SK-N-SH (cell line): ENCODE data around the gene CAD. TPM values are rescaled to one million over a fixed set of nuclear protein-coding genes. Genes with fewer than 3 reads are reported as not detected.

Experiments used
- CTCF ChIA-PET: fragments of 300-600, 350-600 bp; formaldehyde crosslinking; extraction: SDS; loops from one replicate; lab custom pipeline; 2021; lab: Yijun Ruan, JAX
- POLR2A ChIA-PET: fragments of 350-600 bp; sonication (Branson Sonifier 250); formaldehyde crosslinking; extraction: SDS; loops from one replicate; lab custom pipeline; 2020; ENCODE audit warnings: antibody characterized with exemption, inconsistent platforms; lab: Yijun Ruan, JAX
- DNase-seq: peaks from one replicate; pipeline ENCODE4 v3.0.0; 2012
- H2AFZ ChIP-seq: fragments of 200-600 bp; sonication (generic); 2 replicates; pipeline ENCODE4 v1.8.1; 2016; ENCODE audit warnings: antibody characterized with exemption, mild to moderate bottlenecking, low read depth
- H3F3A ChIP-seq: fragments of 200-600 bp; sonication (generic); replicated peaks from 2 replicates; pipeline ENCODE3; 2016; ENCODE audit warnings: antibody characterized with exemption, mild to moderate bottlenecking; ENCODE audit not compliant: insufficient read depth
- H3K27ac ChIP-seq, 2 experiments: fragments of 200-500 bp in 1 of 2; fragments of 200-600 bp in 1 of 2; sonication (Bioruptor generic) in 1 of 2; sonication (generic), shearing (Covaris generic) in 1 of 2; 2 replicates each; pipeline versions ENCODE4 v1.5.1 to v1.6.1; 2014 to 2016; ENCODE audit warnings: low read depth in 2 of 2, inconsistent platforms in 1 of 2, low read length in 1 of 2, mild to moderate bottlenecking in 1 of 2, mixed read lengths in 1 of 2
- H3K27me3 ChIP-seq: fragments of 200-600 bp; sonication (generic), shearing (Covaris generic); 2 replicates; pipeline ENCODE4 v1.6.1; 2016; ENCODE audit warnings: mixed run types; ENCODE audit not compliant: insufficient read depth
- H3K36me3 ChIP-seq, 2 experiments: fragments of 200-500 bp in 1 of 2; fragments of 200-600 bp in 1 of 2; sonication (Bioruptor generic) in 1 of 2; sonication (generic) in 1 of 2; replicated peaks in 1 of 2; 2 replicates each; pipeline versions ENCODE3 to v1.5.1; 2014 to 2016; ENCODE audit warnings: low read length in 1 of 2, mild to moderate bottlenecking in 1 of 2; ENCODE audit not compliant: insufficient read depth in 2 of 2, control insufficient read depth in 1 of 2
- H3K4me1 ChIP-seq, 2 experiments: fragments of 200-500 bp in 1 of 2; fragments of 200-600 bp in 1 of 2; sonication (Bioruptor generic) in 1 of 2; sonication (generic), shearing (Covaris generic) in 1 of 2; 2 replicates each; pipeline versions ENCODE4 v1.5.1 to v1.6.1; 2014 to 2016; ENCODE audit warnings: low read depth in 1 of 2, low read length in 1 of 2, mixed run types in 1 of 2; ENCODE audit not compliant: insufficient read depth in 2 of 2, control insufficient read depth in 1 of 2
- H3K4me2 ChIP-seq: fragments of 200-600 bp; sonication (generic), shearing (Covaris generic); 2 replicates; pipeline ENCODE4 v1.6.1; 2017; ENCODE audit warnings: mixed run types
- H3K4me3 ChIP-seq, 2 experiments: fragments of 200-500 bp in 1 of 2; fragments of 200-600 bp in 1 of 2; sonication (Bioruptor generic) in 1 of 2; sonication (generic), shearing (Covaris generic) in 1 of 2; 2 replicates each; pipeline versions ENCODE4 v1.5.1 to v1.8.1; 2014 to 2016; ENCODE audit warnings: low read depth in 2 of 2, inconsistent platforms in 1 of 2, low read length in 1 of 2, mild to moderate bottlenecking in 1 of 2, mixed read lengths in 1 of 2, moderate library complexity in 1 of 2
- H3K79me2 ChIP-seq: fragments of 200-600 bp; sonication (generic); 2 replicates; pipeline ENCODE4 v1.8.1; 2017; ENCODE audit warnings: mild to moderate bottlenecking; ENCODE audit not compliant: insufficient read depth
- H3K9ac ChIP-seq: fragments of 200-600 bp; sonication (generic); 2 replicates; pipeline ENCODE4 v1.6.1; 2017; ENCODE audit warnings: mixed run types
- H3K9me2 ChIP-seq: fragments of 200-600 bp; sonication (generic); 2 replicates; pipeline ENCODE4 v1.6.1; 2017; ENCODE audit warnings: mixed run types
- H3K9me3 ChIP-seq: fragments of 200-600 bp; sonication (generic); 2 replicates; pipeline ENCODE4 v1.6.1; 2017; ENCODE audit warnings: mixed run types, mild to moderate bottlenecking, moderate library complexity
- H4K20me1 ChIP-seq: fragments of 200-600 bp; sonication (generic); 2 replicates; pipeline ENCODE4 v1.6.1; 2017; ENCODE audit warnings: mild to moderate bottlenecking, mixed run types; ENCODE audit not compliant: insufficient read depth
- CHD2 ChIP-seq: fragments of 150-350 bp; IDR thresholded peaks from 2 replicates; pipeline ENCODE4 v1.6.1; 2018; ENCODE audit warnings: low read length; ENCODE audit not compliant: partially characterized antibody
- ELF1 ChIP-seq: IDR thresholded peaks from 2 replicates; pipeline ENCODE4 v1.4.0; 2012
- EP300 ChIP-seq, 2 experiments: IDR thresholded peaks; 2 replicates each; pipeline versions ENCODE4 v1.4.0 to v1.6.1; 2012; ENCODE audit warnings: borderline replicate concordance in 1 of 2, low read depth in 1 of 2, low read length in 1 of 2
- FOSL2 ChIP-seq: IDR thresholded peaks from 2 replicates; pipeline ENCODE4 v1.4.0; 2012; ENCODE audit warnings: low read depth, mild to moderate bottlenecking, moderate library complexity, borderline replicate concordance
- FOXJ3 ChIP-seq: sonication (generic); formaldehyde crosslinking; IDR thresholded peaks from 2 replicates; pipeline ENCODE4 v1.5.1; 2020; ENCODE audit warnings: mild to moderate bottlenecking, missing genetic modification reagents
- FOXM1 ChIP-seq: IDR thresholded peaks from 2 replicates; pipeline ENCODE4 v1.4.0; 2012; ENCODE audit warnings: low read depth, mild to moderate bottlenecking
- NFIC ChIP-seq: IDR thresholded peaks from 2 replicates; pipeline ENCODE4 v1.4.0; 2012; ENCODE audit warnings: borderline replicate concordance
- POLR2AphosphoS5 ChIP-seq: IDR thresholded peaks from 2 replicates; pipeline ENCODE4 v1.6.1; 2012; ENCODE audit warnings: low read depth, low read length
- RCOR1 ChIP-seq: fragments of 150-350 bp; IDR thresholded peaks from 2 replicates; pipeline ENCODE4 v1.6.1; 2017; ENCODE audit warnings: antibody characterized with exemption, low read length
- SIN3A ChIP-seq: IDR thresholded peaks from 2 replicates; pipeline ENCODE4 v1.6.1; 2012; ENCODE audit warnings: low read depth, mild to moderate bottlenecking, low read length, moderate library complexity, borderline replicate concordance
- TCF12 ChIP-seq: IDR thresholded peaks from 2 replicates; pipeline ENCODE4 v1.4.0; 2012
- TEAD4 ChIP-seq: IDR thresholded peaks from 2 replicates; pipeline ENCODE4 v1.4.0; 2012; ENCODE audit warnings: mild to moderate bottlenecking, borderline replicate concordance; ENCODE audit not compliant: insufficient read depth
- WGBS: methylation state at CpG from one replicate; pipeline ENCODE4 v1.1.6; 2017; ENCODE audit warnings: low lambda C conversion rate; 5-methylcytosine and 5-hydroxymethylcytosine counted together
- polyA plus RNA-seq, 3 experiments: library from polyadenylated mRNA; depleted of rRNA; stranded (reverse); fragments of >200 nt; gene quantifications; 2 replicates each; pipeline ENCODE4 v1.2.3, GENCODE V29; 2012
- TF ChIP-seq, protein P1 (sequence below): IDR thresholded peaks from 2 replicates; pipeline ENCODE4 v1.4.0; 2012; ENCODE audit warnings: low read depth
- TF ChIP-seq, protein P2 (sequence below): IDR thresholded peaks from 2 replicates; pipeline ENCODE4 v1.6.1; 2012; ENCODE audit warnings: mild to moderate bottlenecking, low read depth, low read length, moderate library complexity
- TF ChIP-seq, protein P3 (sequence below): fragments of 150-350 bp; IDR thresholded peaks from 2 replicates; pipeline ENCODE4 v1.6.1; 2016; ENCODE audit warnings: mild to moderate bottlenecking, low read depth, low read length
- TF ChIP-seq, protein P4 (sequence below): IDR thresholded peaks from 2 replicates; pipeline ENCODE4 v1.4.0; 2012; ENCODE audit warnings: low read depth, borderline replicate concordance
- TF ChIP-seq, protein P5 (sequence below): fragments of 200-600 bp; sonication (generic); IDR thresholded peaks from 2 replicates; pipeline ENCODE4 v1.6.1; 2017; ENCODE audit warnings: antibody characterized with exemption, mild to moderate bottlenecking, moderate library complexity
- TF ChIP-seq, protein P6 (sequence below): fragments of 150-350 bp; IDR thresholded peaks from 2 replicates; pipeline ENCODE4 v1.6.1; 2017; ENCODE audit warnings: antibody characterized with exemption, low read length, low read depth, borderline replicate concordance

The CAD gene
- polyA plus RNA-seq, 1 of the 3 experiments (the other 2 are of a cell fraction): 47.6 TPM

DNA sequence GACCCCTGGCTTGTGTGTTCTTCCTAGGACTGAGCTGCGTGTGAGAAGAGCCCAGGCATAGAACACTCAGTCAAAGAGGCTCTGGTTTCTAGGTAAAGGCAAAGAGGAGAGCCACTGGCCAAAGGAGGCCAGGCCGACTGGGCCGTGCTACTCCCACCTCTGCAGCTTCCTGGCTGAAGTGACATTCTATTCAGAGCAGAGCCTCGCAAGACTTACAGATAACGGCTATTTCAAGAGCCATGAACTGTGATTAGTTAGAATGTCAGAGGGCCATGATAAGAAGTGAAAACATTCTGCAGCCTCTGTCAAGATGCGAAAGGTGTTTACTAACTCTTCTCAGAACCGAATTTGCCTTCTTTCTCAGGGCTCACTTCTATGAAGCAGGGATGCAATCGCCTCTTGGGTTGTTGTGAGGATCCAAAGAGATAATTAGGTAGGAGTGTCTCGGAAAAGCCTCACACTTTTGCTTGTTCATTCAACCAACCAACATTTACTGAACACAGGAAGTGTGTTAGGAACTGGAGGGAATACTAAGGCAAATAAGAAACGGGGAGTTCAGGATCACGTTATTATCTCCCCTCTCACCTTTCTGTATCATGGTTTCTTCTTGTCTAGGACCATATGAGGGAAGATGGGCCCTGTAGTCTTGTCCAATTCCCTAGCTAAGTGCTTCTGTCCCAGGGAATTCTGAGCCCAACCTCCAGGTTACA lies 54.6 kb downstream of the CAD start:
- Histone ChIP-seq H3F3A (no peaks in the 10 kb centered on the region), H3K4me3 (no peak overlapping the region)
- 87% methylated on average over 11 of the region's 11 CpGs for WGBS

More for the DNA sequence above, 54.6 kb downstream of the CAD start:
- peaks cover 29% of the 10 kb centered on the region; the same call in 1 of the 2 replicates for H3K27me3 ChIP-seq
- H3K36me3 ChIP-seq: no peaks in the 10 kb centered on the region
- no peaks in the 10 kb centered on the region for H4K20me1 ChIP-seq
- CTCF ChIA-PET: interaction anchor here (0.8 to 14.1 kb wide), 9 partner anchors 9 to 255 kb away, joined by 3 to 392 read pairs (median 5); partner anchors contain the start of genes SLC30A3 and TRIM54
- no peaks in the 10 kb centered on the region for H3K9me3 ChIP-seq
- no peak for TF ChIP-seq TCF12
- TF ChIP-seq FOSL2: no peak
- no peak for TF ChIP-seq TEAD4
- no peak for TF ChIP-seq EP300 (IDR thresholded peaks at IDR 0.05; ENCODE audit: borderline replicate concordance in 1 of 2, low read depth in 1 of 2, low read length in 1 of 2)
- TF ChIP-seq SIN3A: no peak
- TF ChIP-seq, protein P1, sequence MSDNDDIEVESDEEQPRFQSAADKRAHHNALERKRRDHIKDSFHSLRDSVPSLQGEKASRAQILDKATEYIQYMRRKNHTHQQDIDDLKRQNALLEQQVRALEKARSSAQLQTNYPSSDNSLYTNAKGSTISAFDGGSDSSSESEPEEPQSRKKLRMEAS: no peak
- no peak for TF ChIP-seq FOXJ3 (CRISPR knock-in tag)
- no peak for TF ChIP-seq FOXM1
- TF ChIP-seq, protein P2, sequence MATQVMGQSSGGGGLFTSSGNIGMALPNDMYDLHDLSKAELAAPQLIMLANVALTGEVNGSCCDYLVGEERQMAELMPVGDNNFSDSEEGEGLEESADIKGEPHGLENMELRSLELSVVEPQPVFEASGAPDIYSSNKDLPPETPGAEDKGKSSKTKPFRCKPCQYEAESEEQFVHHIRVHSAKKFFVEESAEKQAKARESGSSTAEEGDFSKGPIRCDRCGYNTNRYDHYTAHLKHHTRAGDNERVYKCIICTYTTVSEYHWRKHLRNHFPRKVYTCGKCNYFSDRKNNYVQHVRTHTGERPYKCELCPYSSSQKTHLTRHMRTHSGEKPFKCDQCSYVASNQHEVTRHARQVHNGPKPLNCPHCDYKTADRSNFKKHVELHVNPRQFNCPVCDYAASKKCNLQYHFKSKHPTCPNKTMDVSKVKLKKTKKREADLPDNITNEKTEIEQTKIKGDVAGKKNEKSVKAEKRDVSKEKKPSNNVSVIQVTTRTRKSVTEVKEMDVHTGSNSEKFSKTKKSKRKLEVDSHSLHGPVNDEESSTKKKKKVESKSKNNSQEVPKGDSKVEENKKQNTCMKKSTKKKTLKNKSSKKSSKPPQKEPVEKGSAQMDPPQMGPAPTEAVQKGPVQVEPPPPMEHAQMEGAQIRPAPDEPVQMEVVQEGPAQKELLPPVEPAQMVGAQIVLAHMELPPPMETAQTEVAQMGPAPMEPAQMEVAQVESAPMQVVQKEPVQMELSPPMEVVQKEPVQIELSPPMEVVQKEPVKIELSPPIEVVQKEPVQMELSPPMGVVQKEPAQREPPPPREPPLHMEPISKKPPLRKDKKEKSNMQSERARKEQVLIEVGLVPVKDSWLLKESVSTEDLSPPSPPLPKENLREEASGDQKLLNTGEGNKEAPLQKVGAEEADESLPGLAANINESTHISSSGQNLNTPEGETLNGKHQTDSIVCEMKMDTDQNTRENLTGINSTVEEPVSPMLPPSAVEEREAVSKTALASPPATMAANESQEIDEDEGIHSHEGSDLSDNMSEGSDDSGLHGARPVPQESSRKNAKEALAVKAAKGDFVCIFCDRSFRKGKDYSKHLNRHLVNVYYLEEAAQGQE: no peak
- no peak for TF ChIP-seq ELF1
- no peak for TF ChIP-seq POLR2AphosphoS5
- TF ChIP-seq, protein P3, sequence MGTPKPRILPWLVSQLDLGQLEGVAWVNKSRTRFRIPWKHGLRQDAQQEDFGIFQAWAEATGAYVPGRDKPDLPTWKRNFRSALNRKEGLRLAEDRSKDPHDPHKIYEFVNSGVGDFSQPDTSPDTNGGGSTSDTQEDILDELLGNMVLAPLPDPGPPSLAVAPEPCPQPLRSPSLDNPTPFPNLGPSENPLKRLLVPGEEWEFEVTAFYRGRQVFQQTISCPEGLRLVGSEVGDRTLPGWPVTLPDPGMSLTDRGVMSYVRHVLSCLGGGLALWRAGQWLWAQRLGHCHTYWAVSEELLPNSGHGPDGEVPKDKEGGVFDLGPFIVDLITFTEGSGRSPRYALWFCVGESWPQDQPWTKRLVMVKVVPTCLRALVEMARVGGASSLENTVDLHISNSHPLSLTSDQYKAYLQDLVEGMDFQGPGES: no peak
- TF ChIP-seq NFIC: no peak
- TF ChIP-seq, protein P4, sequence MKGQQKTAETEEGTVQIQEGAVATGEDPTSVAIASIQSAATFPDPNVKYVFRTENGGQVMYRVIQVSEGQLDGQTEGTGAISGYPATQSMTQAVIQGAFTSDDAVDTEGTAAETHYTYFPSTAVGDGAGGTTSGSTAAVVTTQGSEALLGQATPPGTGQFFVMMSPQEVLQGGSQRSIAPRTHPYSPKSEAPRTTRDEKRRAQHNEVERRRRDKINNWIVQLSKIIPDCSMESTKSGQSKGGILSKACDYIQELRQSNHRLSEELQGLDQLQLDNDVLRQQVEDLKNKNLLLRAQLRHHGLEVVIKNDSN: no peak
- TF ChIP-seq CHD2: no peak
- TF ChIP-seq RCOR1: no peak
- TF ChIP-seq, protein P5, sequence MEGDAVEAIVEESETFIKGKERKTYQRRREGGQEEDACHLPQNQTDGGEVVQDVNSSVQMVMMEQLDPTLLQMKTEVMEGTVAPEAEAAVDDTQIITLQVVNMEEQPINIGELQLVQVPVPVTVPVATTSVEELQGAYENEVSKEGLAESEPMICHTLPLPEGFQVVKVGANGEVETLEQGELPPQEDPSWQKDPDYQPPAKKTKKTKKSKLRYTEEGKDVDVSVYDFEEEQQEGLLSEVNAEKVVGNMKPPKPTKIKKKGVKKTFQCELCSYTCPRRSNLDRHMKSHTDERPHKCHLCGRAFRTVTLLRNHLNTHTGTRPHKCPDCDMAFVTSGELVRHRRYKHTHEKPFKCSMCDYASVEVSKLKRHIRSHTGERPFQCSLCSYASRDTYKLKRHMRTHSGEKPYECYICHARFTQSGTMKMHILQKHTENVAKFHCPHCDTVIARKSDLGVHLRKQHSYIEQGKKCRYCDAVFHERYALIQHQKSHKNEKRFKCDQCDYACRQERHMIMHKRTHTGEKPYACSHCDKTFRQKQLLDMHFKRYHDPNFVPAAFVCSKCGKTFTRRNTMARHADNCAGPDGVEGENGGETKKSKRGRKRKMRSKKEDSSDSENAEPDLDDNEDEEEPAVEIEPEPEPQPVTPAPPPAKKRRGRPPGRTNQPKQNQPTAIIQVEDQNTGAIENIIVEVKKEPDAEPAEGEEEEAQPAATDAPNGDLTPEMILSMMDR: no peak
- TF ChIP-seq, protein P6, sequence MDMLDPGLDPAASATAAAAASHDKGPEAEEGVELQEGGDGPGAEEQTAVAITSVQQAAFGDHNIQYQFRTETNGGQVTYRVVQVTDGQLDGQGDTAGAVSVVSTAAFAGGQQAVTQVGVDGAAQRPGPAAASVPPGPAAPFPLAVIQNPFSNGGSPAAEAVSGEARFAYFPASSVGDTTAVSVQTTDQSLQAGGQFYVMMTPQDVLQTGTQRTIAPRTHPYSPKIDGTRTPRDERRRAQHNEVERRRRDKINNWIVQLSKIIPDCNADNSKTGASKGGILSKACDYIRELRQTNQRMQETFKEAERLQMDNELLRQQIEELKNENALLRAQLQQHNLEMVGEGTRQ: no peak
- H3K9ac ChIP-seq: no peak overlapping the region
- no peaks in the 10 kb centered on the region for H3K9me2 ChIP-seq
- no peak overlapping the region for H2AFZ ChIP-seq
- POLR2A ChIA-PET: interaction anchor here (0.6 kb wide), 1 partner anchor 211 kb away, joined by 3 read pairs; no protein-coding TSS in a partner anchor
- H3K79me2 ChIP-seq: no peaks in the 10 kb centered on the region
- H3K27ac ChIP-seq: no peak overlapping the region
- DNase-seq: no peak
- no peak overlapping the region for H3K4me2 ChIP-seq
- no peaks in the 10 kb centered on the region for H3K4me1 ChIP-seq
